HG03175 (cell line): ENCODE data around the gene PRKG1.

Experiments used
- ATAC-seq: cut with Tn5 transposase; IDR thresholded peaks from one replicate; pipeline ENCODE4 v1.9.1; 2021; ENCODE audit warnings: mild to moderate bottlenecking, moderate library complexity; ENCODE audit not compliant: unreplicated experiment

Gene PRKG1

DNA sequence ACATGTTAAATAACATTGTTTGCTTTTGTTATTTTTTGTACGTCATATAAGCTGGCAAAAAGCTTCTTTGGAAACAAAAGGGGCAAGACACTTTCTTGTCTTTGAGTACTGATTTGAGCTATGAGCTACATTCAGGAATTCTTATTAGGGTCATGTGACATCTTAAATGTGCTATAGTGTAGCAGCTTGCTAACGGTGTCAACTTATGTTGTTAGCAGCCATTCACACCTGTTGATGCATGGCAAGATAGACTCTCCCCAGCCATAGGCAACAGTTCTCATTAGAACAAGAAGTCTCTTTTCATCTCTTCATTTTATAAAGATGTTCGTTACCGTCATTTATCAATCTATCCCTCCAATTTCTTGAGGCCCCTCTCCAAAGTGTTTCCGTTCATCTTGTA is 411.4 kb downstream of the PRKG1 start:
- no peak for ATAC-seq

- no peak for ATAC-seq
These were observed 413.3 kb downstream of the PRKG1 start for GRCh38 chr10:51487576-51487975.

DNA sequence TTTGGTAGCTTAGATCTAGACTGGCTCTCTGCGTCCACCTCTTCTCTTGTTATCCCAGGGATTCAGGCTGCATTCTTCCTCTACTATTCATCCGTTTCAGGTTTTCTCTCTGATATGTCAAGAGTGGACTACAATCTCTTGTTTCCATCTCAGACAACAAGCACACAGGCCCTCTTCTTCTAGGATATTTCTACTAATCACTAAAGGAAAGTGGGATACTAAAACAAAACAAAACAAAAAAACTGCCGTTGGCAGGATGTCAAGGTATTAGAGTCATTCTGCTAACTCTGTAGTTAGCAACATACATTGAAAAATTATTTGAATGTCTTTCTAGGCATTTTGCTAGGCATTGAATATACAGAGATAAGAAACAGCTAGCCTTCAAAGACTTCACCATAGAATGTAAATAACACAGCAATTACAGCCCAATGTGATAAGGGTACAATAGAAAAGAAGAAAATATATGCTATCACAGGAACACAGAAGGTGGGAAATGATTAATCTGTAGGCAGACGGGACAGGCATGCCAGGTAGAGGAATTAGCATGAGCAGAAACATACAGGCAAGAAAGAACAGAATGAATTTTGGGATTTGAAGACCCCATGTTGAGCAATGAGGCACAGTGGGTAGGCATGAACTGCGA is 414.6 kb downstream of the PRKG1 start:
- ATAC-seq, result no peak

GRCh38 chr10:51498424-51498823 is 424.1 kb downstream of the PRKG1 start:
- no peak for ATAC-seq

- no peak for ATAC-seq
These were observed 427.1 kb downstream of the PRKG1 start for GRCh38 chr10:51501396-51501795.

DNA sequence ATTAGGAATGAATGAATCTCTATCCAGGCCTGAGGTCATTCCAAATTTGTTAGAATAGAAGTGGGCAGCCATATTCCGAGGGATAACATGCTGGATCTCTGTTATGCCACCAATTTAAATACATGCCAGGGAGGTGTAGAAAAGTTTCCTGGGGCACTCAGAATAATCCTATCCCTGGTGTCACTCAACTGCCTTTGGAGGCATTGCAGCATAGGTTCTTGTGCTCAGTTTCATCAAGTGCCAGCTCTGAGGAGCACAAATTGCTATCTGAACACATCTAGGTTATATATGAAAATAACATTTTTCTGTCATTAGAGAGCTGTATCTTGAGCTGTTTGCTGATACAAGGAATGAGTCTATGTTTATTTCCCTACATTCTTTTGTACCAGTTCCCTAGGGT is 427.8 kb downstream of the PRKG1 start:
- no peak for ATAC-seq

DNA sequence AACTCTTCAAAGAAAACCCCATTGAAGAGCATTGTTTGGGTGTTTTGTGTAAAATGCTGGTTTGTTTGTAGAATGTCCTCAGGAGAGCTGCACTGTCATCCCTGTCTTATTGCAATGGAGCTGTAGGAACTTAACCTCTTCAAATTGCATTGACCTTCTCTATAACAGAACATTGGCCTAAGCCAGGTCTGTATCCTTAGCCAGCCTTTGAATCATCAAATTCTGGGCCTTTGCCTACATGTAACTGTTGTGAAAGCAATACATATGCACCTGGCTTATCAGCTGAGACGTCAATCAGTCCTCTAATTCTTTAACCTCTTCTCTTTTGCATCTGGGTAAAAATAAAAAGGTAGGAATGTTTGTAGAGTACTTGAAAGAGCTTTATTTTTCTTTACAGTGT is 429.1 kb downstream of the PRKG1 start:
- ATAC-seq, result no peak

DNA sequence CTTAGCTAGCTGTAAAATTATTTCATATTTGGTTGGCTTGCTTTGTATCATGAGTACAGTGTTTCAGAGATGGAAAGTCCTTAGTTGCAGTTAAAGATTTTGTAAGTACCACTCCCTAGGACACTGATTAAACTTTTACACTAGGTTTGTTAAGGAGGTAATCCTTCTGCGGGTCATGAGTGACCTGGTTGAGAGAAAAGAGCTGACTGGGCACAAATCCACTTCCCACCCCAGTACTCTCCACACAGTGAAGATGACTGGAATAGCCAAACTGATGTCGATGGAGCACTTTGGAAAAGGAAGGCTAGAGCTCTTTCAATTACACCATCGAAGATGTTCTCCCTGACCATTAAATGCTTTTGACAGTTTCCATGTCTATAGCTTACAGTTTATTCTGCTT is 433.2 kb downstream of the PRKG1 start:
- ATAC-seq, result no peak

GRCh38 chr10:51508156-51508555 is 433.9 kb downstream of the PRKG1 start:
- no peak for ATAC-seq

GRCh38 chr10:51510231-51510630 is 435.9 kb downstream of the PRKG1 start:
- ATAC-seq, result no peak

DNA sequence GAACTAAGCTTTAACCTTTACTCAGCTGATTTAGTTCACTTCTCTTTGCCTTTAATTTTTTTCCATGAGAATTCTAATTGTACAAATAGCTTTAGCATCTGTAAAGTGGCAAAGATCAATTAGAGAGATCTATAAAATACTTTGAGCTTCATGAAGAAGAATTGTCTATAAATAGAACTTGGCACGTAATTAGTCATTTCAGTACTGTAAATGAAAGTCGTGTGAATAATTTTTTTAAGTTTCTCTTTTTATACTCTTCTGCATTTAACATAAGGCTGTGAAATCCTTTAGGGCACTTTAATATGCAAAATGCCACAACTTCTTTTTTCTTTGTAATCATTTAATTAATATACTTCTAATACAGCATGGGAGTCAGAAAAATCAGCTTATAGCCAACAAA is 447.3 kb downstream of the PRKG1 start:
- peak; percentile 67 for ATAC-seq

GRCh38 chr10:51522858-51523257 is 448.6 kb downstream of the PRKG1 start:
- no peak for ATAC-seq

- no peak for ATAC-seq
These were observed 449.2 kb downstream of the PRKG1 start for GRCh38 chr10:51523440-51523839.

DNA sequence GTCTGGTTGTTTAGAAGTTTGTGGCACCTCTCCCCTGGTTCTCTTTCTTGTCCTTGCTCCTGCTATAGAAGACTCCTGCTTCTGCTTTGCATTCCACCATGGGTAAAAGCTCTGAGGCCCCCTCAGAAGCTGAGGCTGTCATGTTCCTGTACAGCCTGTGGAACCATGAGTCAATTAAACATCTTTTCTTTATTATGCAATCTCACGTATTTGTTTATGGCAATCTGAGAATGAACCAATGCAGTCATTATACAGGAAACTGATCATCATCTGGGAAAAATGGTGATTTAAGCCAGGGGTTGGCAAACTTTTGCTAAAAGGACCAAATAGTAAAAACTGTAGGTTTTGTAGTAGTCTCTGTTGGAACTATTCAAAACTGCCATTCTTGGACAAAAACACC is 449.8 kb downstream of the PRKG1 start:
- ATAC-seq, result no peak

DNA sequence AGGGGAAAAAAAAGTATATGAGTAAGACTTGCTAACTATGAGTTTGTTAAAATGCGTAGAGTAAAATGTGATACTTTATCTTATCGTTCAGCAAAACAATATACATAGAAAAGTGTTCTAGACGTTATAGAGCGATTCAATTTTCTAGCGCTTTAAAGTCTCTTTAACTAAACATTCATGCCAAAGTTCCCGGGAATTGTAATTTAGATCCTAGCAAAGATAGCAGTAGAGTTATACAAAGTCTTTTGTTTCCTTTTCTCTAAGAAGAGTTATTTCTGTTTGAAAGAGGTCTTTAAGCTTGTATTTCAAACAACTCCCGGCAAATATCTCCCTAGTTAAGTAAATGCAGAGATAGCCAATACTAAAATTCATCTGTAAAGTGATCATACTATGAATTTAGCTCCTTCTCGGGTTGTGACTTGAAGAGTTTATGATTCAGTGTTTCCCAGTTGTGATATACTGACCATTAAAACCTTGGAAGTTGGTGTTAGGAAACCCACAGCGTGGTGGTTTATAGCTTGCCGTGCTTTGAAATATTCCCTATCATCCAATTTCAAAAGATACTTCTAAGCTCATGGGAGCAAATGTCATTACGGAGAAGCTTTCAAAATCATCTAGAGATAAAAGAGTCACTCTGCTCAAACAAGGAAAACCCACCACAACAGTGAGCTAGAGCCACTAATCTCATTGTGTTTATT is 453.4 kb downstream of the PRKG1 start:
- no peak for ATAC-seq

- no peak for ATAC-seq
These were observed 454.2 kb downstream of the PRKG1 start for GRCh38 chr10:51528527-51528926.

GRCh38 chr10:51530541-51530940 is 456.3 kb downstream of the PRKG1 start:
- ATAC-seq, result no peak

DNA sequence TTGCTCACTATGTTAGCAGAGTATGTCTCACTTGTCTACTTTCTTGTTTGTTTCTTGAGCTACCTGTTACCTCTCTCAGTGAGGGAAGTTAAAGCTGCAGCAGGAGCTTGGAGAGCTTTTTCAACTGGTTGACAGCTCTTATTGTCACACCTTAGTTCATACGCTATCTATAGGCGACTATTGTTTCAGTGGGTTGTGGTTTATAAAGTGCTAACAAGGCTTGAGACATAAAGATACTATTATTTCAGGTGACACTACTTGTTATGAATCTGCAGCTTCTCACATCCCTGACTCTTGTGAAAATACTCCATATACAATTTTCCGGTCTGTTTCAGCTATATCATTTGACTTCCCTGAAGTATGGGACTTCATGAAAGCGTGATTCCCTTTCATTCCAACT is 457.8 kb downstream of the PRKG1 start:
- ATAC-seq, result no peak

- no peak for ATAC-seq
These were observed 468.6 kb downstream of the PRKG1 start for GRCh38 chr10:51542853-51543252.

- no peak for ATAC-seq
These were observed 470.6 kb downstream of the PRKG1 start for GRCh38 chr10:51544933-51545332.

- no peak for ATAC-seq
These were observed 473.7 kb downstream of the PRKG1 start for GRCh38 chr10:51547941-51548340.

DNA sequence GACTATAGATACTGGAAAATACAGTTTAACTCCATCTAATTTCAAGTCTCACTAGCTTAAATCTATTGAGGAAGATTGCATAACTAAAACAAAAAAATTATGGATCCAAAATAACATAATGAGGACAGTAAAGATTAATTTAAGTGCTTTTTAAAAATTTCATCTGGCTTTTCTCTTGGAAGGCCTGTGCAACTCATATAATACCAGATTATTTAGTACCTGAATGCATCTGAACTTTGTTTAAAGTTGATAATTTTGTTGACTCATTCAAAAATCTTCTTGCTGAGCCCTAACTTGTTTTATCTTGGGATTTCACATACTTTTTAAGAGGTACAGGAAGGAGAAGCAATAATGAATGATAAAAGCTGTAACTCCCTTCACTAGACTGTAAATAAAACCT is 478.6 kb downstream of the PRKG1 start:
- no peak for ATAC-seq
